B cell (primary cell): Measurements from ENCODE around the gene P2RX2. TPM values are rescaled to one million over a fixed set of nuclear protein-coding genes. Genes with fewer than 3 reads are reported as not detected.

ENCODE experiments used
- ATAC-seq: fragments of 200-7000 bp; cut with Tn5 transposase; one replicate; pipeline ENCODE4 v1.10.0; 2021; ENCODE audit warnings: low read depth, mild to moderate bottlenecking, moderate number of reproducible peaks, moderate library complexity
- CTCF ChIA-PET: fragments of 350-600 bp; sonication (Branson Sonifier 250); formaldehyde crosslinking; loops from one replicate; lab custom pipeline; 2021; ENCODE audit warnings: antibody characterized with exemption, inconsistent platforms; lab: Charles Lee
- POLR2A ChIA-PET: fragments of 350-600 bp; sonication (Branson Sonifier 250); formaldehyde crosslinking; loops from one replicate; lab custom pipeline; 2021; ENCODE audit warnings: antibody characterized with exemption; lab: Charles Lee
- DNase-seq: peaks from one replicate; pipeline ENCODE4 v3.0.0; 2013
- H2AFZ ChIP-seq: 2 replicates; pipeline ENCODE4 v1.6.1; 2012; ENCODE audit warnings: mild to moderate bottlenecking, low read depth, low read length; ENCODE audit not compliant: insufficient read depth, poor library complexity, severe bottlenecking
- H3K27ac ChIP-seq, 2 donors: 1 replicate in 1 of 2; 2 replicates in 1 of 2; pipeline ENCODE4 v1.5.1; 2012 to 2013; ENCODE audit warnings: low read length in 2 of 2, mild to moderate bottlenecking in 2 of 2, moderate library complexity in 1 of 2
- H3K27me3 ChIP-seq, 4 experiments: fragments of 200-600 bp in 1 of 4; sonication (generic) in 1 of 4; replicated peaks in 1 of 4; 1 replicate in 2 of 4; 2 replicates in 2 of 4; pipeline versions ENCODE4 v1.6.1 to v1.7.0; 2013 to 2016; ENCODE audit warnings: low read length in 3 of 4, mild to moderate bottlenecking in 2 of 4, mixed read lengths in 1 of 4, moderate library complexity in 1 of 4; ENCODE audit not compliant: insufficient read depth in 4 of 4, control insufficient read depth in 3 of 4; ENCODE audit errors: control extremely low read depth in 1 of 4
- H3K36me3 ChIP-seq, 2 experiments: replicated peaks in 1 of 2; 1 replicate in 1 of 2; 2 replicates in 1 of 2; pipeline versions ENCODE4 v1.6.1 to v1.7.1; 2013; ENCODE audit warnings: low read length in 1 of 2; ENCODE audit not compliant: insufficient read depth in 2 of 2, control insufficient read depth in 1 of 2; ENCODE audit errors: control extremely low read depth in 1 of 2, extremely low read depth in 1 of 2
- H3K4me1 ChIP-seq, 2 donors: fragments of 200-600 bp in 1 of 2; sonication (generic) in 1 of 2; 1 replicate in 1 of 2; 2 replicates in 1 of 2; pipeline versions ENCODE4 v1.5.1 to v1.6.1; 2013 to 2017; ENCODE audit warnings: low read length in 2 of 2; ENCODE audit not compliant: control insufficient read depth in 2 of 2, insufficient read depth in 2 of 2
- H3K4me2 ChIP-seq: replicated peaks from 2 replicates; pipeline ENCODE3; 2012; ENCODE audit warnings: mild to moderate bottlenecking, low read depth, low read length; ENCODE audit not compliant: poor library complexity, severe bottlenecking
- H3K4me3 ChIP-seq, 5 experiments: fragments of 200-600 bp in 1 of 5; sonication (generic) in 1 of 5; 1 replicate in 3 of 5; 2 replicates in 2 of 5; pipeline versions ENCODE4 v1.5.1 to v1.7.0; 2011 to 2016; ENCODE audit warnings: low read length in 4 of 5, mild to moderate bottlenecking in 4 of 5, low read depth in 2 of 5, control low read depth in 1 of 5, moderate library complexity in 1 of 5; ENCODE audit not compliant: insufficient read depth in 1 of 5; ENCODE audit errors: control extremely low read depth in 1 of 5, extremely low read depth in 1 of 5
- H3K79me2 ChIP-seq: fragments of 200-600 bp; sonication (generic); one replicate; pipeline ENCODE4 v1.6.0; 2016; ENCODE audit warnings: low read length; ENCODE audit not compliant: control insufficient read depth, insufficient read depth
- H3K9ac ChIP-seq: fragments of 200-600 bp; sonication (generic); 2 replicates; pipeline ENCODE4 v1.6.1; 2017; ENCODE audit warnings: mild to moderate bottlenecking, low read length, moderate library complexity
- H3K9me3 ChIP-seq, 3 donors: one replicate each; pipeline versions ENCODE4 v1.6.1 to v1.7.1; 2013; ENCODE audit warnings: low read length in 2 of 3; ENCODE audit not compliant: control insufficient read depth in 2 of 3, insufficient read depth in 1 of 3; ENCODE audit errors: control extremely low read depth in 1 of 3
- H4K20me1 ChIP-seq: 2 replicates; pipeline ENCODE4 v1.6.0; 2012; ENCODE audit warnings: mild to moderate bottlenecking, low read length; ENCODE audit not compliant: insufficient read depth, control insufficient read depth, poor library complexity, severe bottlenecking
- H3K27ac Mint-ChIP-seq: one replicate; pipeline ENCODE4 v1.8.0; 2021; ENCODE audit warnings: mixed read lengths
- H3K27me3 Mint-ChIP-seq: one replicate; pipeline ENCODE4 v1.8.0; 2021; ENCODE audit warnings: mixed read lengths
- H3K4me1 Mint-ChIP-seq: one replicate; pipeline ENCODE4 v1.8.0; 2021; ENCODE audit warnings: mixed read lengths
- H3K4me3 Mint-ChIP-seq: one replicate; pipeline ENCODE4 v1.8.0; 2021; ENCODE audit warnings: mixed read lengths
- H3K9me3 Mint-ChIP-seq: one replicate; pipeline ENCODE4 v1.8.0; 2022; ENCODE audit warnings: mixed read lengths; ENCODE audit not compliant: insufficient read depth
- CTCF ChIP-seq: fragments of 200-600 bp; IDR thresholded peaks from one replicate; pipeline ENCODE4 v1.8.0; 2022; ENCODE audit warnings: antibody characterized with exemption, mild to moderate bottlenecking
- EZH2 ChIP-seq: IDR thresholded peaks from 2 replicates; pipeline ENCODE4 v1.6.1; 2012; ENCODE audit warnings: borderline replicate concordance, low read depth, mild to moderate bottlenecking, moderate library complexity, low read length; ENCODE audit not compliant: insufficient read depth, poor library complexity, severe bottlenecking
- WGBS: methylation state at CpG from one replicate; pipeline ENCODE4 v1.1.5; 2013; ENCODE audit warnings: missing lambda C conversion rate; ENCODE audit not compliant: insufficient coverage; 5-methylcytosine and 5-hydroxymethylcytosine counted together
- intact Hi-C: fragments of 100-400 bp; cut with micrococcal nuclease; formaldehyde crosslinking; loops from one replicate; pipeline ENCODE4 v1.10.0; 2022
- polyA plus RNA-seq: library from polyadenylated mRNA; depleted of rRNA; stranded (reverse); fragments of >200 nt; gene quantifications from 2 replicates; pipeline ENCODE4 v1.2.3, GENCODE V29; 2012
- total RNA-seq, 2 donors: library from RNA; stranded (reverse); fragments of 120-200 nt in 1 of 2; gene quantifications; 1 replicate in 1 of 2; 2 replicates in 1 of 2; pipeline versions ENCODE4 v1.2.3 to v1.2.4, GENCODE V29; 2013 to 2022

The P2RX2 gene
- total and polyA plus RNA-seq, 2 donors (not counting 1 experiment from before 2014, with no cell fraction given): not detected

- peaks cover 10% of the 10 kb centered on the region for H3K4me1 Mint-ChIP-seq
- DNase-seq (no peak), ATAC-seq (no peak)
- no peaks in the 10 kb centered on the region for H4K20me1 ChIP-seq
- no peak overlapping the region for H3K4me2 ChIP-seq
- CTCF ChIA-PET: interaction anchor here (1.5 to 3.6 kb wide), 2 partner anchors 10 to 11 kb away, joined by 3 to 15 read pairs; no protein-coding TSS in a partner anchor
- no peaks in the 10 kb centered on the region for H3K9me3 Mint-ChIP-seq
- no peaks in the 10 kb centered on the region for H3K36me3 ChIP-seq
- H3K9ac ChIP-seq: no peak overlapping the region
- peaks cover 14 to 18% of the 10 kb centered on the region in 2 donors for H3K4me1 ChIP-seq
- peaks cover 0 to 12% (median 0%) of the 10 kb centered on the region in 3 donors for H3K9me3 ChIP-seq
- no peak overlapping the region for H2AFZ ChIP-seq
- POLR2A ChIA-PET: no interaction called here
- no peak overlapping the region for H3K27ac ChIP-seq
- H3K4me3 Mint-ChIP-seq: no peak overlapping the region
- peaks cover 32% of the 10 kb centered on the region for H3K27me3 Mint-ChIP-seq
- H3K4me3 ChIP-seq: no peak overlapping the region
- intact Hi-C loops: no loop called here
- peaks cover 0 to 62% (median 19%) of the 10 kb centered on the region in 4 experiments for H3K27me3 ChIP-seq
- H3K27ac Mint-ChIP-seq: no peak overlapping the region
- 34% methylated on average over 6 of the region's 16 CpGs for WGBS
- TF ChIP-seq EZH2 (no peak), CTCF (no peak)
- no peaks in the 10 kb centered on the region for H3K79me2 ChIP-seq
Measured at GRCh38 chr12:132604668-132605441, 13.7 kb upstream of the P2RX2 start.

- no peaks in the 10 kb centered on the region for H3K79me2 ChIP-seq
- H3K27ac Mint-ChIP-seq: no peak overlapping the region
- ATAC-seq (no peak), DNase-seq (no peak)
- ChIA-PET CTCF (interaction anchor here (1.1 kb wide), 1 partner anchor 45 kb away, joined by 4 read pairs; no protein-coding TSS in a partner anchor), POLR2A (no interaction called here)
- no peak overlapping the region for H3K4me3 ChIP-seq
- peaks cover 42% of the 10 kb centered on the region for H3K27me3 Mint-ChIP-seq
- H3K9me3 Mint-ChIP-seq: no peaks in the 10 kb centered on the region
- H3K4me3 Mint-ChIP-seq: no peak overlapping the region
- H3K4me1 ChIP-seq: peaks cover 14 to 17% of the 10 kb centered on the region in 2 donors
- 87% methylated on average over 18 of the region's 18 CpGs for WGBS
- no peak overlapping the region for H3K9ac ChIP-seq
- peaks cover 0 to 65% (median 27%) of the 10 kb centered on the region in 4 experiments for H3K27me3 ChIP-seq
- no peak overlapping the region for H3K27ac ChIP-seq
- intact Hi-C loops: no loop called here
- peaks cover 0 to 10% (median 0%) of the 10 kb centered on the region in 3 donors for H3K9me3 ChIP-seq
- H2AFZ ChIP-seq: no peak overlapping the region
- no peaks in the 10 kb centered on the region for H3K36me3 ChIP-seq
- H3K4me1 Mint-ChIP-seq: peaks cover 7% of the 10 kb centered on the region
- TF ChIP-seq CTCF: no peak
- TF ChIP-seq EZH2: no peak
- H3K4me2 ChIP-seq: no peak overlapping the region
- no peaks in the 10 kb centered on the region for H4K20me1 ChIP-seq
Measured at GRCh38 chr12:132605892-132606291, 12.7 kb upstream of the P2RX2 start.
